GM23338 (cell line): ENCODE results near the gene SNORC. TPM values are rescaled to one million over a fixed set of nuclear protein-coding genes. Genes with fewer than 3 reads are reported as not detected.

ENCODE experiments used
- ATAC-seq: fragments of 200-7000 bp; cut with Tn5 transposase; 3 replicates; pipeline ENCODE4 v1.9.1; 2020
- DNase-seq: peaks from one replicate; pipeline ENCODE4 v3.0.0-alpha.2; 2015; ENCODE audit warnings: low spot score
- H2AFZ ChIP-seq: fragments of 200-600 bp; sonication (generic); 2 replicates; pipeline ENCODE4 v1.8.0; 2016; ENCODE audit warnings: antibody characterized with exemption, mild to moderate bottlenecking, moderate library complexity
- H3F3A ChIP-seq: fragments of 200-600 bp; sonication (generic); replicated peaks from 2 replicates; pipeline ENCODE4 v1.8.0; 2017; ENCODE audit warnings: antibody characterized with exemption, mixed run types, low read depth
- H3K27ac ChIP-seq: fragments of 200-600 bp; sonication (generic); 2 replicates; pipeline ENCODE4 v1.6.1; 2016; ENCODE audit warnings: low read depth
- H3K27me3 ChIP-seq: fragments of 200-600 bp; sonication (generic); 2 replicates; pipeline ENCODE4 v1.8.0; 2016; ENCODE audit warnings: mild to moderate bottlenecking, mixed run types, moderate library complexity; ENCODE audit not compliant: insufficient read depth
- H3K36me3 ChIP-seq: fragments of 200-600 bp; sonication (generic); 2 replicates; pipeline ENCODE4 v1.8.0; 2016; ENCODE audit warnings: mild to moderate bottlenecking; ENCODE audit not compliant: insufficient read depth
- H3K4me1 ChIP-seq: fragments of 200-600 bp; sonication (generic); 2 replicates; pipeline ENCODE4 v1.8.0; 2016; ENCODE audit warnings: mild to moderate bottlenecking, moderate library complexity; ENCODE audit not compliant: insufficient read depth
- H3K4me2 ChIP-seq: fragments of 200-600 bp; sonication (generic); 2 replicates; pipeline ENCODE4 v1.7.1; 2017; ENCODE audit warnings: mixed run types
- H3K4me3 ChIP-seq: fragments of 200-600 bp; sonication (generic); 2 replicates; pipeline ENCODE4 v1.6.1; 2016; ENCODE audit warnings: mixed run types
- H3K79me2 ChIP-seq: fragments of 200-600 bp; sonication (generic); replicated peaks from 2 replicates; pipeline ENCODE4 v1.8.0; 2017; ENCODE audit warnings: mild to moderate bottlenecking; ENCODE audit not compliant: insufficient read depth
- H3K9me2 ChIP-seq: fragments of 200-600 bp; sonication (generic); 2 replicates; pipeline ENCODE4 v1.8.0; 2017; ENCODE audit not compliant: insufficient read depth
- H4K20me1 ChIP-seq: fragments of 200-600 bp; sonication (generic); replicated peaks from 2 replicates; pipeline ENCODE4 v1.8.0; 2017; ENCODE audit warnings: mild to moderate bottlenecking; ENCODE audit not compliant: insufficient read depth
- H3K27ac Mint-ChIP-seq: 2 replicates; pipeline ENCODE4 v1.8.0; 2020; ENCODE audit warnings: inconsistent platforms, mild to moderate bottlenecking, moderate library complexity, mixed read lengths
- H3K27me3 Mint-ChIP-seq: 3 replicates; pipeline ENCODE4 v1.8.0; 2022; ENCODE audit warnings: low read depth, mild to moderate bottlenecking, moderate library complexity, mixed read lengths, inconsistent platforms; ENCODE audit not compliant: insufficient read depth, poor library complexity
- H3K36me3 Mint-ChIP-seq: 3 replicates; pipeline ENCODE4 v1.8.0; 2021; ENCODE audit warnings: low read depth, mild to moderate bottlenecking, inconsistent platforms, moderate library complexity, mixed read lengths
- H3K4me1 Mint-ChIP-seq: 3 replicates; pipeline ENCODE4 v1.8.0; 2020; ENCODE audit warnings: mild to moderate bottlenecking, inconsistent platforms, mixed read lengths
- H3K4me3 Mint-ChIP-seq: 3 replicates; pipeline ENCODE4 v1.8.0; 2021; ENCODE audit warnings: moderate library complexity, mild to moderate bottlenecking, inconsistent platforms, mixed read lengths
- H3K9me3 Mint-ChIP-seq: 3 replicates; pipeline ENCODE4 v1.8.0; 2020; ENCODE audit warnings: moderate library complexity, mild to moderate bottlenecking, inconsistent platforms, mixed read lengths
- CREB1 ChIP-seq: fragments of 250-450 bp; sonication (Bioruptor Pico); IDR thresholded peaks from 2 replicates; pipeline ENCODE4 v1.5.0; 2020; ENCODE audit warnings: low read depth, mild to moderate bottlenecking, moderate library complexity
- NANOG ChIP-seq: IDR thresholded peaks from 2 replicates; pipeline ENCODE4 v1.6.1; 2016; ENCODE audit warnings: antibody characterized with exemption, borderline replicate concordance
- polyA plus RNA-seq: library from polyadenylated mRNA; unstranded; fragments of >200 nt; fragmentation: Nextera tagmentation; extraction: Ambion mirVana; gene quantifications from 2 replicates; pipeline ENCODE4 v1.2.1, GENCODE V29; 2016
- total RNA-seq: library from RNA; depleted of rRNA; stranded (reverse); fragments of >200 nt; shearing (Covaris generic); gene quantifications from 2 replicates; pipeline ENCODE4 v1.2.3, GENCODE V29; 2014
- TF ChIP-seq, protein P1 (sequence below), 2 experiments: fragments of 200-600 bp in 1 of 2; sonication (generic) in 1 of 2; conservative IDR thresholded peaks; 2 replicates each; pipeline versions ENCODE4 v1.5.1 to v1.6.1; 2016 to 2017; ENCODE audit warnings: antibody characterized with exemption in 2 of 2, low read depth in 2 of 2, mild to moderate bottlenecking in 2 of 2, moderate library complexity in 1 of 2
- TF ChIP-seq, protein P2 (sequence below): fragments of 250-450 bp; sonication (Bioruptor Pico); IDR thresholded peaks from 2 replicates; pipeline ENCODE4 v1.5.0; 2020; ENCODE audit warnings: mild to moderate bottlenecking, moderate library complexity

Gene SNORC
- total and polyA plus RNA-seq, 2 experiments from 2014 or later: 0.80 to 1.6 TPM

DNA sequence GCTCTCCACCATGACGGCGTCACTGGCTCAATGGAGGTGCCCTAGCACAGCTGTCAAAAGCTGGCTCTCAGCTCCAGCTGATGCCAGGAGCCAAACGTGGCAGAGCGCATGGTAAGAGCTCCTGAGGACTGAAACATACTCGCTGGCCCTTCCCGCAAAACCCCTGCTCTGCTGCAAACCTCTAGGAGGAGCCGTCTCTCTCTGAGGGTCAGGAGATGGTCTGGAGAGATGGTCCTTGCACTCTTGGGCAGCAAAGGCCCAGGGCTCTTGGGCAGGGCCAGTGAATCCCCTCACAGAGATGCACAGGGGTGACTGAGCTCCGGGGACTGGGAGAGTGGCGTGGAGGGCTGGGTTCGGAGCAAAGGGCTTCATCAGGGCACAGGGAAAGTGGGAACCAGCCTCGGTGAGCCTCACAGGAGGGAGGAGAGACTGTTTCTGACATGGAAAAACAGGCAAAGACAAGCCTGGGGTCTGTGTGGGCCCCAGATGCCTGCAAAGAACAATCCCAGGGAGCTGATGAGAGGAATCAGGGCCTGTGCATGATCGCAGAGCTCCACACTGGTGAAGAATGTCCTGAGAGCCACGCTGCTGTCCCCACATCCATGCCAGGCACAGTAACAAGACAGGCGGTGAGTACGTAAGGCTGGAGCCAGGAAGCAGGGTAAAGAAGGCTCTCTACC, 17.2 kb downstream of the SNORC start:
- DNase-seq: peak; percentile 51

More for the DNA sequence above, 17.2 kb downstream of the SNORC start:
- H3K4me3 ChIP-seq: no peak overlapping the region
- H3K4me2 ChIP-seq: no peak overlapping the region
- no peaks in the 10 kb centered on the region; the same call in 2 of the 3 replicates for H3K36me3 Mint-ChIP-seq
- H2AFZ ChIP-seq: no peak overlapping the region
- H3K4me3 Mint-ChIP-seq: no peak overlapping the region
- H3K27me3 Mint-ChIP-seq: peaks cover 10% of the 10 kb centered on the region
- no peak overlapping the region for H3K27ac ChIP-seq
- no peaks in the 10 kb centered on the region; the same call in 2 of the 3 replicates for H3K9me3 Mint-ChIP-seq
- H3K9me2 ChIP-seq: no peaks in the 10 kb centered on the region
- no peak for TF ChIP-seq NANOG
- TF ChIP-seq CREB1: no peak
- TF ChIP-seq, protein P1, sequence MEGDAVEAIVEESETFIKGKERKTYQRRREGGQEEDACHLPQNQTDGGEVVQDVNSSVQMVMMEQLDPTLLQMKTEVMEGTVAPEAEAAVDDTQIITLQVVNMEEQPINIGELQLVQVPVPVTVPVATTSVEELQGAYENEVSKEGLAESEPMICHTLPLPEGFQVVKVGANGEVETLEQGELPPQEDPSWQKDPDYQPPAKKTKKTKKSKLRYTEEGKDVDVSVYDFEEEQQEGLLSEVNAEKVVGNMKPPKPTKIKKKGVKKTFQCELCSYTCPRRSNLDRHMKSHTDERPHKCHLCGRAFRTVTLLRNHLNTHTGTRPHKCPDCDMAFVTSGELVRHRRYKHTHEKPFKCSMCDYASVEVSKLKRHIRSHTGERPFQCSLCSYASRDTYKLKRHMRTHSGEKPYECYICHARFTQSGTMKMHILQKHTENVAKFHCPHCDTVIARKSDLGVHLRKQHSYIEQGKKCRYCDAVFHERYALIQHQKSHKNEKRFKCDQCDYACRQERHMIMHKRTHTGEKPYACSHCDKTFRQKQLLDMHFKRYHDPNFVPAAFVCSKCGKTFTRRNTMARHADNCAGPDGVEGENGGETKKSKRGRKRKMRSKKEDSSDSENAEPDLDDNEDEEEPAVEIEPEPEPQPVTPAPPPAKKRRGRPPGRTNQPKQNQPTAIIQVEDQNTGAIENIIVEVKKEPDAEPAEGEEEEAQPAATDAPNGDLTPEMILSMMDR (conservative IDR thresholded peaks at IDR 0.05; ENCODE audit: low read depth in 2 of 2): peak; percentile 34 to 79
- TF ChIP-seq, protein P2, sequence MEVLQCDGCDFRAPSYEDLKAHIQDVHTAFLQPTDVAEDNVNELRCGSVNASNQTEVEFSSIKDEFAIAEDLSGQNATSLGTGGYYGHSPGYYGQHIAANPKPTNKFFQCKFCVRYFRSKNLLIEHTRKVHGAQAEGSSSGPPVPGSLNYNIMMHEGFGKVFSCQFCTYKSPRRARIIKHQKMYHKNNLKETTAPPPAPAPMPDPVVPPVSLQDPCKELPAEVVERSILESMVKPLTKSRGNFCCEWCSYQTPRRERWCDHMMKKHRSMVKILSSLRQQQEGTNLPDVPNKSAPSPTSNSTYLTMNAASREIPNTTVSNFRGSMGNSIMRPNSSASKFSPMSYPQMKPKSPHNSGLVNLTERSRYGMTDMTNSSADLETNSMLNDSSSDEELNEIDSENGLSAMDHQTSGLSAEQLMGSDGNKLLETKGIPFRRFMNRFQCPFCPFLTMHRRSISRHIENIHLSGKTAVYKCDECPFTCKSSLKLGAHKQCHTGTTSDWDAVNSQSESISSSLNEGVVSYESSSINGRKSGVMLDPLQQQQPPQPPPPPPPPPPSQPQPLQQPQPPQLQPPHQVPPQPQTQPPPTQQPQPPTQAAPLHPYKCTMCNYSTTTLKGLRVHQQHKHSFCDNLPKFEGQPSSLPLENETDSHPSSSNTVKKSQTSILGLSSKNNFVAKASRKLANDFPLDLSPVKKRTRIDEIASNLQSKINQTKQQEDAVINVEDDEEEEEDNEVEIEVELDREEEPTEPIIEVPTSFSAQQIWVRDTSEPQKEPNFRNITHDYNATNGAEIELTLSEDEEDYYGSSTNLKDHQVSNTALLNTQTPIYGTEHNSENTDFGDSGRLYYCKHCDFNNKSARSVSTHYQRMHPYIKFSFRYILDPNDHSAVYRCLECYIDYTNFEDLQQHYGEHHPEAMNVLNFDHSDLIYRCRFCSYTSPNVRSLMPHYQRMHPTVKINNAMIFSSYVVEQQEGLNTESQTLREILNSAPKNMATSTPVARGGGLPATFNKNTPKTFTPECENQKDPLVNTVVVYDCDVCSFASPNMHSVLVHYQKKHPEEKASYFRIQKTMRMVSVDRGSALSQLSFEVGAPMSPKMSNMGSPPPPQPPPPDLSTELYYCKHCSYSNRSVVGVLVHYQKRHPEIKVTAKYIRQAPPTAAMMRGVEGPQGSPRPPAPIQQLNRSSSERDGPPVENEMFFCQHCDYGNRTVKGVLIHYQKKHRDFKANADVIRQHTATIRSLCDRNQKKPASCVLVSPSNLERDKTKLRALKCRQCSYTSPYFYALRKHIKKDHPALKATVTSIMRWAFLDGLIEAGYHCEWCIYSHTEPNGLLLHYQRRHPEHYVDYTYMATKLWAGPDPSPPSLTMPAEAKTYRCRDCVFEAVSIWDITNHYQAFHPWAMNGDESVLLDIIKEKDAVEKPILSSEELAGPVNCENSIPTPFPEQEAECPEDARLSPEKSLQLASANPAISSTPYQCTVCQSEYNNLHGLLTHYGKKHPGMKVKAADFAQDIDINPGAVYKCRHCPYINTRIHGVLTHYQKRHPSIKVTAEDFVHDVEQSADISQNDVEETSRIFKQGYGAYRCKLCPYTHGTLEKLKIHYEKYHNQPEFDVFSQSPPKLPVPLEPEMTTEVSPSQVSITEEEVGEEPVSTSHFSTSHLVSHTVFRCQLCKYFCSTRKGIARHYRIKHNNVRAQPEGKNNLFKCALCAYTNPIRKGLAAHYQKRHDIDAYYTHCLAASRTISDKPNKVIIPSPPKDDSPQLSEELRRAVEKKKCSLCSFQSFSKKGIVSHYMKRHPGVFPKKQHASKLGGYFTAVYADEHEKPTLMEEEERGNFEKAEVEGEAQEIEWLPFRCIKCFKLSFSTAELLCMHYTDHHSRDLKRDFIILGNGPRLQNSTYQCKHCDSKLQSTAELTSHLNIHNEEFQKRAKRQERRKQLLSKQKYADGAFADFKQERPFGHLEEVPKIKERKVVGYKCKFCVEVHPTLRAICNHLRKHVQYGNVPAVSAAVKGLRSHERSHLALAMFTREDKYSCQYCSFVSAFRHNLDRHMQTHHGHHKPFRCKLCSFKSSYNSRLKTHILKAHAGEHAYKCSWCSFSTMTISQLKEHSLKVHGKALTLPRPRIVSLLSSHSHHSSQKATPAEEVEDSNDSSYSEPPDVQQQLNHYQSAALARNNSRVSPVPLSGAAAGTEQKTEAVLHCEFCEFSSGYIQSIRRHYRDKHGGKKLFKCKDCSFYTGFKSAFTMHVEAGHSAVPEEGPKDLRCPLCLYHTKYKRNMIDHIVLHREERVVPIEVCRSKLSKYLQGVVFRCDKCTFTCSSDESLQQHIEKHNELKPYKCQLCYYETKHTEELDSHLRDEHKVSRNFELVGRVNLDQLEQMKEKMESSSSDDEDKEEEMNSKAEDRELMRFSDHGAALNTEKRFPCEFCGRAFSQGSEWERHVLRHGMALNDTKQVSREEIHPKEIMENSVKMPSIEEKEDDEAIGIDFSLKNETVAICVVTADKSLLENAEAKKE (CRISPR knock-in tag): no peak
- H3K36me3 ChIP-seq: no peaks in the 10 kb centered on the region
- no peaks in the 10 kb centered on the region for H4K20me1 ChIP-seq
- H3K27ac Mint-ChIP-seq: peak overlapping the region; percentile 25; the same call in 1 of the 2 replicates
- H3K4me1 Mint-ChIP-seq: peaks cover 36% of the 10 kb centered on the region
- no peaks in the 10 kb centered on the region; the same call in 1 of the 2 replicates for H3F3A ChIP-seq
- H3K27me3 ChIP-seq: no peaks in the 10 kb centered on the region
- peak; percentile 47 for ATAC-seq
- H3K79me2 ChIP-seq: no peaks in the 10 kb centered on the region
- H3K4me1 ChIP-seq: peaks cover 6% of the 10 kb centered on the region; the same call in 1 of the 2 replicates
